ENCODE data around the gene MAP3K5. TPM values are rescaled to one million over a fixed set of nuclear protein-coding genes. Genes with fewer than 3 reads are reported as not detected.

MAP3K5 gene
- total RNA-seq, 5 donors from 2014 or later (not counting 1 experiment from before 2014, with no cell fraction given): 17.8 to 29.2 (median 20.6) TPM

DNA sequence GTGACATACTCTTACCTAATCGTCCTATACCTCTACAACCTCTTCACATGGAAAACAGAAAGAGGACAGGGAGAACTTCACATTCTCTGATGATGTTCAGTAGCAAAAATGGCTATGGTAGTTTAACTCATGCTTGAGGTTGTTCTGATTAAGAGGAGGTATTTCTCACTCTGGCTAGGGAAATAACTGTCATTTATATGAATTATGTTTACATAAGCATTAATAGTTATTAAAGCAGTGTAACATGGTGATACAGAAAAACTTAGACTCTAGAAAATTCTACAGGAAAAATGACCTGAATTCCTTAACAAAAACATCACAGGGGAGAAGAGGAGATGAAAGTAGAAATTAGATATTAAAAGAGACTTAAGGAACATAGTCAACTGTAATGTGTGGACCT is 57.3 kb downstream of the MAP3K5 start:
- CTCF ChIA-PET: no interaction called here
- no peak overlapping the region for H3K27ac Mint-ChIP-seq
- H3K4me1 Mint-ChIP-seq: peaks cover 16 to 71% (median 37%) of the 10 kb centered on the region in 3 donors

DNA sequence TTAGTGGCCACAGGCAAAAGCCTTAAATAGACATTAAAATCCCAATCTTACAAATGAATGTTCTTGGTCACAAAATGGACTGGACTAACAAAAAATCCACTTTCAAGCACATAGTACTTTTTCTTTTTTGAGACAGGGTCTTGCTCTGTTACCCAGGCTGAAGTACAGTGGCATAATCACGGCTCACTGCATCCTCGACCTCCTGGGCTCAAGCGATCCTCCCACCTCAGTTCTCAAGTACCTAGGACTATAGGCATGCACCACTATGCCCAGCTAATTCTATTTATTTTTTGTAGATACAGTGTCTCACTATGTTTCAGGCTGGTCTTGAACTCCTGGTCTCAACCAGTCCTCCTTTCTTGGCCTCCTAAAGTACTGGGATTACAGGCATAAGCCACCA is 59.4 kb downstream of the MAP3K5 start:
- no peaks in the 10 kb centered on the region for H3K36me3 ChIP-seq (ENCODE audit: control insufficient read depth in 2 of 2, extremely low read depth in 1 of 2, insufficient read depth in 1 of 2, low read length in 1 of 2)
- H3K9me3 ChIP-seq: no peaks in the 10 kb centered on the region
- ChIA-PET CTCF (no interaction called here), POLR2A (no interaction called here)
- Mint-ChIP-seq H3K36me3 (peaks cover 16% of the 10 kb centered on the region), H3K27me3 (no peaks in the 10 kb centered on the region), H3K4me1 (peaks cover 12 to 67% (median 34%) of the 10 kb centered on the region in 3 donors), H3K27ac (no peak overlapping the region), H3K9me3 (peaks cover 0 to 4% (median 0%) of the 10 kb centered on the region in 3 donors), H3K4me3 (no peak overlapping the region)
- no peaks in the 10 kb centered on the region for H3K27me3 ChIP-seq (replicated peaks in 1 of 2; ENCODE audit: control insufficient read depth in 2 of 2, extremely low read depth in 1 of 2, insufficient read depth in 2 of 2, low read length in 1 of 2)
- no peak for ATAC-seq (replicated peaks in 1 of 4)
- no peaks in the 10 kb centered on the region for H3K4me1 ChIP-seq (ENCODE audit: control insufficient read depth in 1 of 2, extremely low read depth in 1 of 2, insufficient read depth in 2 of 2, low read length in 2 of 2)
- DNase-seq: no peak
- no peak overlapping the region for H3K27ac ChIP-seq (ENCODE audit: low read length)
- H3K4me3 ChIP-seq (ENCODE audit: control insufficient read depth in 1 of 2, extremely low read depth in 1 of 2, low read length in 1 of 2): no peak overlapping the region
- WGBS (ENCODE audit: insufficient coverage): no CpG with 5 or more reads among the region's 3 CpGs

More for the DNA sequence above, 57.3 kb downstream of the MAP3K5 start:
- DNase-seq (no peak), ATAC-seq (replicated peaks in 1 of 4) (no peak)
- H3K36me3 ChIP-seq (ENCODE audit: control insufficient read depth in 2 of 2, extremely low read depth in 1 of 2, insufficient read depth in 1 of 2, low read length in 1 of 2): no peaks in the 10 kb centered on the region
- H3K9me3 Mint-ChIP-seq: peaks cover 0 to 3% (median 0%) of the 10 kb centered on the region in 3 donors
- H3K27me3 Mint-ChIP-seq: no peaks in the 10 kb centered on the region
- no peak overlapping the region for H3K4me3 Mint-ChIP-seq
- POLR2A ChIA-PET: interaction anchor here in 1 of 2 donors (0.7 kb wide), 1 partner anchor 29 kb away, joined by 12 read pairs; no protein-coding TSS in a partner anchor
- WGBS (ENCODE audit: insufficient coverage): no CpG with 5 or more reads among the region's 1 CpG
- H3K27me3 ChIP-seq (replicated peaks in 1 of 2; ENCODE audit: control insufficient read depth in 2 of 2, extremely low read depth in 1 of 2, insufficient read depth in 2 of 2, low read length in 1 of 2): no peaks in the 10 kb centered on the region
- peaks cover 0 to 11% of the 10 kb centered on the region in 2 experiments for H3K4me1 ChIP-seq (ENCODE audit: control insufficient read depth in 1 of 2, extremely low read depth in 1 of 2, insufficient read depth in 2 of 2, low read length in 2 of 2)
- peaks cover 8% of the 10 kb centered on the region for H3K36me3 Mint-ChIP-seq
- no peaks in the 10 kb centered on the region for H3K9me3 ChIP-seq
- H3K4me3 ChIP-seq (ENCODE audit: control insufficient read depth in 1 of 2, extremely low read depth in 1 of 2, low read length in 1 of 2): no peak overlapping the region
- no peak overlapping the region for H3K27ac ChIP-seq (ENCODE audit: low read length)

DNA sequence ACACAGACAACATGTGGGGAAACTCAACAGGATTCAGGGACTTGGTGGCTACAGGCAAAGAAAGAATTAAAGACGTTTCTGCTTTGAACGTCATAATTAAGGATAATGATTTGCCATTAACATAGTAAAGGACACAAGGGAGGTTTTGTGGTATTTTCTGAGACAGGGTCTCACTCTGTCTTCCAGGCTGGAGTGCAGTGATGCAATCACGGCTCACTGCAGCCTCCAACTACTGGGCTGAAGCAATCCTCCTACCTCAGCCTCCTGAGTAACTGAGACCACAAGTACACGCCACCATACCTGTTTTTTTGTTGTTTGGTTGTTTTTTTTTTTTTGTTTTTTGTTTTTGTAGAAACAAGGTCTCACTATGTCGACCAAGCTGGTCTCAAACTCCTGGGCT is 62.4 kb downstream of the MAP3K5 start:
- ChIA-PET CTCF (no interaction called here), POLR2A (interaction anchor here in 1 of 2 donors (0.6 to 0.7 kb wide), 3 partner anchors 61 to 1836 kb away, joined by 3 to 6 read pairs (median 5); no protein-coding TSS in a partner anchor)
- H3K36me3 Mint-ChIP-seq: peaks cover 16% of the 10 kb centered on the region
- peaks cover 14 to 65% (median 32%) of the 10 kb centered on the region in 3 donors for H3K4me1 Mint-ChIP-seq
- peaks cover 0 to 4% (median 0%) of the 10 kb centered on the region in 3 donors for H3K9me3 Mint-ChIP-seq
- 89% methylated on average over 3 of the region's 5 CpGs for WGBS (ENCODE audit: insufficient coverage)
- no peaks in the 10 kb centered on the region for H3K4me1 ChIP-seq (ENCODE audit: control insufficient read depth in 1 of 2, extremely low read depth in 1 of 2, insufficient read depth in 2 of 2, low read length in 2 of 2)
- no peaks in the 10 kb centered on the region for H3K27me3 Mint-ChIP-seq
- no peaks in the 10 kb centered on the region for H3K27me3 ChIP-seq (replicated peaks in 1 of 2; ENCODE audit: control insufficient read depth in 2 of 2, extremely low read depth in 1 of 2, insufficient read depth in 2 of 2, low read length in 1 of 2)
- H3K9me3 ChIP-seq: no peaks in the 10 kb centered on the region
- no peak overlapping the region for H3K27ac ChIP-seq (ENCODE audit: low read length)
- H3K27ac Mint-ChIP-seq: no peak overlapping the region
- DNase-seq (no peak), ATAC-seq (replicated peaks in 1 of 4) (no peak)
- H3K4me3 ChIP-seq (ENCODE audit: control insufficient read depth in 1 of 2, extremely low read depth in 1 of 2, low read length in 1 of 2): no peak overlapping the region
- no peak overlapping the region for H3K4me3 Mint-ChIP-seq
- no peaks in the 10 kb centered on the region for H3K36me3 ChIP-seq (ENCODE audit: control insufficient read depth in 2 of 2, extremely low read depth in 1 of 2, insufficient read depth in 1 of 2, low read length in 1 of 2)

DNA sequence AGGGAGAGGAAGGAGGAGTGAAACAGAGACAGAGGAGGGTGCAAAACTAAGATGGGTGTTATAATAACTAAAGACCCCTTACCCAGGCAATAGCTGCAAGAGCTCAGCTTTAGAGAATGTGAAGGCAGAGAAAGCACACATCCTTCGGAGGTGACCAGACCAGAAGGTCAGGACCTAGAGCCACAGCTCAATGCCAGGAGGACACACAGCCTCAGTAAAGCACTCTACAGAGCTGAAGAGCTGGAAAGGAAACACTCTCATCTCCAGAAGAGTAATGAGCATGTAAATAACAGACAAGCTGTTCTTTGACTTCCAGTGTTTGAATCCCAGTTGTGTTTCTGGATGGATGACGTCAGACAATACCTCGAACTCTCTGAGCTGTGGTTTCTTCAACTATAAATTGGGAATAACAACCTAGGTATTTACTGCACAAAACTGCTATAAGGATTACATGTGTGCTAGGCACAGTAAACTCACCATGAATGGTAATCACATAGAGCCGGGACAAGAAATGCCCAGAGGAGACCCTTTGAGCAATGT is 63.2 kb downstream of the MAP3K5 start:
- Histone ChIP-seq H3K27ac (ENCODE audit: low read length) (no peak overlapping the region), H3K9me3 (no peaks in the 10 kb centered on the region), H3K4me3 (ENCODE audit: control insufficient read depth in 1 of 2, extremely low read depth in 1 of 2, low read length in 1 of 2) (no peak overlapping the region), H3K36me3 (ENCODE audit: control insufficient read depth in 2 of 2, extremely low read depth in 1 of 2, insufficient read depth in 1 of 2, low read length in 1 of 2) (no peaks in the 10 kb centered on the region), H3K27me3 (replicated peaks in 1 of 2; ENCODE audit: control insufficient read depth in 2 of 2, extremely low read depth in 1 of 2, insufficient read depth in 2 of 2, low read length in 1 of 2) (no peaks in the 10 kb centered on the region), H3K4me1 (ENCODE audit: control insufficient read depth in 1 of 2, extremely low read depth in 1 of 2, insufficient read depth in 2 of 2, low read length in 2 of 2) (peaks cover 0 to 3% of the 10 kb centered on the region in 2 experiments)
- peak overlapping the region; percentile 11 to 50 for H3K27ac Mint-ChIP-seq
- no peak for ATAC-seq (replicated peaks in 1 of 4)
- peaks cover 21 to 66% (median 34%) of the 10 kb centered on the region in 3 donors for H3K4me1 Mint-ChIP-seq
- H3K36me3 Mint-ChIP-seq: peaks cover 16% of the 10 kb centered on the region
- DNase-seq: no peak
- H3K4me3 Mint-ChIP-seq: no peak overlapping the region
- ChIA-PET POLR2A (interaction anchor here in 1 of 2 donors (0.7 kb wide), 1 partner anchor 13 kb away, joined by 15 read pairs; no protein-coding TSS in a partner anchor), CTCF (interaction anchor here in 1 of 2 donors (0.5 kb wide), 1 partner anchor 100 kb away, joined by 4 read pairs; no protein-coding TSS in a partner anchor)
- WGBS (ENCODE audit: insufficient coverage): 100% methylated on average over 1 of the region's 4 CpGs
- peaks cover 0 to 4% (median 0%) of the 10 kb centered on the region in 3 donors for H3K9me3 Mint-ChIP-seq
- no peaks in the 10 kb centered on the region for H3K27me3 Mint-ChIP-seq

DNA sequence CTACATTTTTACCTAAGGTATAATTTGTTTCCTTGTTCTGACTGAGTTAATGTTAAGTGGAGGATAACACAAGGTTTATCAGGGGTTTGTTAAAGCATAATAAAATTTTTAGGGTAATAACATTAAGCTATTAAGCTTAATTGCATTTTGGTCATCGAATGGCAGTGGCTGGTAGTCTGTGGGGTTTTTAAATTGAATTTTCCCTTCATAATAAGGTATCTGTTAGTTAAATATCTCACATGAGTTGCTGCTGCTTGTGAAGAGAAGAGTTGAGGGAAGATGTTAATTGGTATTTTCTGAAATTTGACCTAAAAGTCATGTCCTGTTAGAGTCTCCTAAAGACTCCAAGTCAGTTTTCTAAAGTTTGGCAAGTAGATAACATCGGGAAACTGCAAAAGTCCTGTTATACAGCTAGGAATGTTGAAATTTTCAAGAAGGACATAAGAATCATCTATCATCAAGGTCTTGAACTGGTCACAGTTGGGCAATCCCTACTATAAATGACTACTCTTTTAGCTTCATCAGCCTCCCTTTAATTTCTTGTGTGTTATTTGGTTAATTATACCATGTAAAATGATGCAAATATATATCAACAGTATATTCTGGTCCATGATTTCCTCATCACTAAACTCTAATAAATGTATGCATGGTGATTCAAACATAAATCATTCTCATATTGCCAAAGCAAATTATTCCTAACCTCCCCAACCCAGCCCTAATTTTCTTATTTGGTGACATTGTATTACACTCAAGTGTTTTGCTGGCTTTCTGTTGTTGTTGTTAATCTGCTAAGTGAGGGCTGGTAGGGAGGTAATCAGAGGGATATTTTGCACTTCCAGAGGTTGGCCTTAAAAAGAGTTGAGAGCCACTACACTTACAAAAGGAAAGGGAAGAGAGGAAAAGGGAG is 64.0 kb downstream of the MAP3K5 start:
- H3K4me1 Mint-ChIP-seq: peaks cover 28 to 70% (median 39%) of the 10 kb centered on the region in 3 donors
- Histone ChIP-seq H3K9me3 (no peaks in the 10 kb centered on the region), H3K4me3 (ENCODE audit: control insufficient read depth in 1 of 2, extremely low read depth in 1 of 2, low read length in 1 of 2) (no peak overlapping the region), H3K27me3 (replicated peaks in 1 of 2; ENCODE audit: control insufficient read depth in 2 of 2, extremely low read depth in 1 of 2, insufficient read depth in 2 of 2, low read length in 1 of 2) (no peaks in the 10 kb centered on the region), H3K4me1 (ENCODE audit: control insufficient read depth in 1 of 2, extremely low read depth in 1 of 2, insufficient read depth in 2 of 2, low read length in 2 of 2) (peaks cover 0 to 6% of the 10 kb centered on the region in 2 experiments), H3K27ac (ENCODE audit: low read length) (no peak overlapping the region), H3K36me3 (ENCODE audit: control insufficient read depth in 2 of 2, extremely low read depth in 1 of 2, insufficient read depth in 1 of 2, low read length in 1 of 2) (no peaks in the 10 kb centered on the region)
- peaks cover 0 to 4% (median 0%) of the 10 kb centered on the region in 3 donors for H3K9me3 Mint-ChIP-seq
- H3K4me3 Mint-ChIP-seq: no peak overlapping the region
- ATAC-seq (replicated peaks in 1 of 4) (no peak), DNase-seq (no peak)
- no peaks in the 10 kb centered on the region for H3K27me3 Mint-ChIP-seq
- CTCF ChIA-PET: interaction anchor here (0.5 to 1.0 kb wide), 2 partner anchors 82 to 101 kb away, joined by 4 read pairs; no protein-coding TSS in a partner anchor
- POLR2A ChIA-PET: interaction anchor here (0.6 to 0.8 kb wide), 4 partner anchors 12 to 413 kb away, joined by 3 to 15 read pairs (median 8); no protein-coding TSS in a partner anchor
- H3K27ac Mint-ChIP-seq: peak overlapping the region; percentile 11 to 50
- peaks cover 16% of the 10 kb centered on the region for H3K36me3 Mint-ChIP-seq
- WGBS (ENCODE audit: insufficient coverage): no CpG with 5 or more reads among the region's 2 CpGs

DNA sequence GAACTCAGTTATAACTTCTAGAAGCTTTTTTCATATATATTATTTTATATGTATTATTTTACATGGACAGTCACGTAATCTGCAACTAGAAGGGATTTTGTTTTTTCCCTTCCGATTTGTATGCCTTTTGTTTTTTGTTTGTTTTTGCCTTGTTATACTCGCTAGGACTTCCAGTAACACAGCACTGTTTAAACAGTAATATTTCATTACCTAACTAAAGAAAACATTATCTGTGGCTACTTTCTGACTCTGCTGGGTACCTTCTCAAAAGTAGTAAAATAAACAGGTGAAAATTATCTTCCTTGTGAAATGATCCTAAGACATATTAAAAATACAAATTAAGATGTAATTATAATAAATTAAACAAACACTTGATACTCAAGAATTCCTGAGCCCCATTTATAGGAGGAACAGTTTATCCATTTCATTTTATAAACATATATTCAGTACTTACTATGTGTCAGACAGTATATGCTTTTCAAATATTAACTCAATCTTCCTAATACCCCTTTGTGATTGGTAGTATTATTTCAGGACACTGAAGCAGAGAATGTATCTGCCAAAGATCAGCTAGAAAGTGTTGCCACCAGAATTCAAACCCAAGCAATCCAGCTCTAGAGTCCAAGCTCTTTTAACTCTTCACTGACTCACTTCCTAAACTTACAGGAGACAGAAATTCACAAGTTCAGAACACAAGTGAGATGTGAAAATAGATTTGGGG is 65.3 kb downstream of the MAP3K5 start:
- H3K27me3 Mint-ChIP-seq: no peaks in the 10 kb centered on the region
- H3K27ac ChIP-seq (ENCODE audit: low read length): no peak overlapping the region
- ATAC-seq (replicated peaks in 1 of 4): no peak
- no peak overlapping the region for H3K27ac Mint-ChIP-seq
- WGBS (ENCODE audit: insufficient coverage): no CpG with 5 or more reads among the region's 3 CpGs
- DNase-seq: no peak
- POLR2A ChIA-PET: interaction anchor here in 1 of 2 donors (0.7 kb wide), 1 partner anchor 118 kb away, joined by 3 read pairs; no protein-coding TSS in a partner anchor
- H3K27me3 ChIP-seq (replicated peaks in 1 of 2; ENCODE audit: control insufficient read depth in 2 of 2, extremely low read depth in 1 of 2, insufficient read depth in 2 of 2, low read length in 1 of 2): no peaks in the 10 kb centered on the region
- H3K4me1 ChIP-seq (ENCODE audit: control insufficient read depth in 1 of 2, extremely low read depth in 1 of 2, insufficient read depth in 2 of 2, low read length in 2 of 2): peaks cover 0 to 6% of the 10 kb centered on the region in 2 experiments
- H3K9me3 ChIP-seq: no peaks in the 10 kb centered on the region
- H3K36me3 ChIP-seq (ENCODE audit: control insufficient read depth in 2 of 2, extremely low read depth in 1 of 2, insufficient read depth in 1 of 2, low read length in 1 of 2): no peaks in the 10 kb centered on the region
- no peak overlapping the region for H3K4me3 Mint-ChIP-seq
- peaks cover 0 to 4% (median 0%) of the 10 kb centered on the region in 3 donors for H3K9me3 Mint-ChIP-seq
- H3K4me3 ChIP-seq (ENCODE audit: control insufficient read depth in 1 of 2, extremely low read depth in 1 of 2, low read length in 1 of 2): no peak overlapping the region
- H3K36me3 Mint-ChIP-seq: peaks cover 18% of the 10 kb centered on the region
- peaks cover 28 to 62% (median 36%) of the 10 kb centered on the region in 3 donors for H3K4me1 Mint-ChIP-seq
- CTCF ChIA-PET: no interaction called here
